ENCODE measurements around the gene EDRF1.

Gene EDRF1

DNA sequence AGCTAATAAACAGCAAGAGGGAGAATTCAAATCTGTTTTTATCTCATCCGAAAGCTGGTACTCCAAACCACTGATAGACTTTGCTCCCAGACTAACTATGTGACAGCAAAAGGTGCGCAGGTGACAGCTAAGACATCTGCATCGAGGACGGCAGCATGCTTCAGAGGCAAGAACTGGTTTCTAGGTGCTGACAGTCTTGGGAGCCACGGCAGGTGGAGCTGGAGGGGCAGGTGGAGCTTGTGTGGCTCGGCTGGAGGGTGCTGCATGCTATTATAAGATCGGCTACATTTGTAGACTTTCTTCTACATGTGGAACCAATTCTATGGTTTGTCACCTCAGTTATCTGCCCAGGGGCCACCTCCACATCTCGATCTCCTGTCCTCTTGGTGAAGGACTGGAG is 77.9 kb downstream of the EDRF1 start:
- Histone ChIP-seq H3K4me1 (no peaks in the 10 kb centered on the region), H3K4me3 (ENCODE audit: low read depth, low read length) (no peak overlapping the region), H3K27me3 (no peaks in the 10 kb centered on the region), H3K9me3 (no peaks in the 10 kb centered on the region), H3K36me3 (peaks cover 2% of the 10 kb centered on the region; the same call in 1 of the 2 replicates)
- no peak for DNase-seq
- TF ChIP-seq, protein P1, sequence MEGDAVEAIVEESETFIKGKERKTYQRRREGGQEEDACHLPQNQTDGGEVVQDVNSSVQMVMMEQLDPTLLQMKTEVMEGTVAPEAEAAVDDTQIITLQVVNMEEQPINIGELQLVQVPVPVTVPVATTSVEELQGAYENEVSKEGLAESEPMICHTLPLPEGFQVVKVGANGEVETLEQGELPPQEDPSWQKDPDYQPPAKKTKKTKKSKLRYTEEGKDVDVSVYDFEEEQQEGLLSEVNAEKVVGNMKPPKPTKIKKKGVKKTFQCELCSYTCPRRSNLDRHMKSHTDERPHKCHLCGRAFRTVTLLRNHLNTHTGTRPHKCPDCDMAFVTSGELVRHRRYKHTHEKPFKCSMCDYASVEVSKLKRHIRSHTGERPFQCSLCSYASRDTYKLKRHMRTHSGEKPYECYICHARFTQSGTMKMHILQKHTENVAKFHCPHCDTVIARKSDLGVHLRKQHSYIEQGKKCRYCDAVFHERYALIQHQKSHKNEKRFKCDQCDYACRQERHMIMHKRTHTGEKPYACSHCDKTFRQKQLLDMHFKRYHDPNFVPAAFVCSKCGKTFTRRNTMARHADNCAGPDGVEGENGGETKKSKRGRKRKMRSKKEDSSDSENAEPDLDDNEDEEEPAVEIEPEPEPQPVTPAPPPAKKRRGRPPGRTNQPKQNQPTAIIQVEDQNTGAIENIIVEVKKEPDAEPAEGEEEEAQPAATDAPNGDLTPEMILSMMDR (IDR thresholded peaks at IDR 0.05; ENCODE audit: low read depth, low read length), result no peak

DNA sequence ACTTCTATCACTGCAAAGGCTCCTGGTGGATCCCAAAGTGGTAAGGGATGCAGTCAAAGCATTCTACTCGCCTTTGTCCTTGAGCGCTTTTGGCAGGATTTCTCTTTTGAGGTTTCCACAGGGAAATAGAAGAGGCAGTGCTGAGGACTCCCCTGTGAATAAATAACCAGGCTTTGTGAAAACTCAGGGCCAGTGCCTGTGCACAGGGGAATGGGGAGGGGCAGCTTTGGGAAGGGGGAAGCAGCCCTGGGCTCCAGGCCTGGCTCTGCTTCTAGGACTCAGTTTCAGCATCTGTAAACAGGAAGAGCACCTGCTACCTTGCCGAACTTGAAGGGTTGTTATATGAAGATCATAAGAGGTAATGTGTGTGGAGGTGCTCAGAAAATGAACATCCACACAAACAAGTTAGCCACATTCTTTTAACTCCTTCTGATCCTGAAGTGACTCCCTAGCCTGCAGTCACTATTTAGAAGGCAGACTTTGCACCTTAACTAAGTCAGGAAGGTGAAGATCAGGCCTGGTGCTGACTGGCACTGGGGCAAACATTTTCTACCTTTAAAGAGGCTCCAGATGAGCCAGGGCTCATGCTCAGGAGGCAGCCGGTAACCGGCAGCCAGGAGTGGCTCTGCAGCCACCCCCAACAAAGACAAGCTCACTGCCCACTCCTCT is 78.6 kb downstream of the EDRF1 start:
- H3K36me3 ChIP-seq, result no peaks in the 10 kb centered on the region
- no peaks in the 10 kb centered on the region for H3K4me1 ChIP-seq
- DNase-seq, result no peak
- no peaks in the 10 kb centered on the region for H3K9me3 ChIP-seq
- TF ChIP-seq, protein P1 (IDR thresholded peaks at IDR 0.05; ENCODE audit: low read depth, low read length), result no peak
- H3K27me3 ChIP-seq, result no peaks in the 10 kb centered on the region
- no peak overlapping the region for H3K4me3 ChIP-seq (ENCODE audit: low read depth, low read length)

DNA sequence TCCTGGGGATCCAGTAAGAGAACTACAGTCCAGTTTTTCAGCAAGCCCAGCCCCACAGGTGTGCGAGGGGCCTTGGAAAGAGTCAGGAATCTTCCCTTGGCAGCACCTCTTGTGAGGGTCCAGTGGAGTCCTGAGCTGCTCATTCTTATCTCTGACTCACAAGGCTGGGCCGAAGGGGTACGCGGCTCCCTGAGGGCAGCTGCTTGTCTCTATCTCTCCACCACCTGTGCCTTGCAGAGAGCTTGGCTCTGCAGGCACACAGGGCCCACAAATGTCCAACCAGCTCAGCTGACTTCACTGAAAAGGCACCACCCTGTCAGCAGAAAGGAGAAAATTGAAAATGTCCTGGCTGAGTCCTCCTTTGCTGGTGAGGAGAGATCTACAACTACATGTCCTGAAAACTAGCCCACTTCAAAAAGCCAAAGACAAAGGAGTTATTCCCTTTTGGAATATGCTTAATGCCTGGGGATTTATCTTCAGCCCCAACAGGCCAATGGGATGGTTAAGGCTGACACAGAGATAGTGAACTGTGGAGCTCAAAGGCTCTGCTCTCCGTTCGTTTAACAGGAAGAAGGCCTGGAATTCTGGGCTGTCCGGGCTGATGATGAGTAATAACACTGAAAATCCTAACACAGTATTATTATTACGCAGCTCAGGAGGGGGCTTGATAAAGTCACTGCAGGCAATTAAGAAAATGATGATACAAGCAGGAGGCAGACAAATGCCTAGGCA is 80.1 kb downstream of the EDRF1 start:
- Histone ChIP-seq H3K9me3 (no peaks in the 10 kb centered on the region), H3K4me1 (no peaks in the 10 kb centered on the region), H3K4me3 (ENCODE audit: low read depth, low read length) (no peak overlapping the region), H3K27me3 (no peaks in the 10 kb centered on the region), H3K36me3 (no peaks in the 10 kb centered on the region)
- no peak for DNase-seq
- TF ChIP-seq, protein P1 (IDR thresholded peaks at IDR 0.05; ENCODE audit: low read depth, low read length), result no peak

DNA sequence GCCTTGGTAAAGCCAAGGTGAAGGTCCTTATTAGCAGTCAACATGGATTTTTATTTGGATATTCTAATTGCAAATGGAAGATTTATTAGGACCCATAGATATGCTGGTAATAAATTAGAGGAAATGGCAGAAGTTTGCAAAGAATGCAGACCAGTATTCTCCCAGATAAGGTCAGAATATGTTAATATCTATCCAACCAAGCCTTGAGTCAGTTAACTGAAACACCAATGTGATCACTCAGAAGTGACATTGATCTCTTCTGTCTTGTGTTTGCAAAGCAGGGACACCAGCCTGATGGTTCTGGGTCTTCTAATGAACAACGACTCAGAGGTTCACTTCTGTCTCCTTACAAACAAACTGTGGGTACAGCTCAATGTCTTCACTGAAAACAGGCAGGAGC is 82.1 kb downstream of the EDRF1 start:
- DNase-seq, result no peak
- Histone ChIP-seq H3K9me3 (no peaks in the 10 kb centered on the region), H3K4me1 (no peaks in the 10 kb centered on the region), H3K36me3 (peaks cover 6% of the 10 kb centered on the region), H3K4me3 (ENCODE audit: low read depth, low read length) (no peak overlapping the region), H3K27me3 (no peaks in the 10 kb centered on the region)
- TF ChIP-seq, protein P1 (IDR thresholded peaks at IDR 0.05; ENCODE audit: low read depth, low read length), result no peak

DNA sequence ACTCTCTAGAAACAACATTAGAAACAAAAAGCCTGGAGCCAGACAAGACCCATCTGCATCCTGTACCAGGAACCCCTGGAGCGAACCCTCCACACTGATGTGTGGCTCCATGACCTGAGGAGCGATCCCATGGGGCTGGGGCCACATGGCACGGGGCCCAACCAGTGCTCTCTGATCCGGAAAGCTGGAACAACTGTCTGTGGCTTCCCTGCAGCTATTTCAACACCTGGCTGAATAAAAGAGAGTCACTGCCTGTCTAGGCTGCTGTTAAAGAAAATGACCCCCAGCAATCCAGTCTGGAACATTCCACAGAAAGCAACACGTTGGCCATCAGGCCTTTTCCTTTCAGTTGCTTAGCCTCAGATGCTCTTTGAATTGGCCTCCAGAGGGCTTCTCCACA is 82.6 kb downstream of the EDRF1 start:
- Histone ChIP-seq H3K4me3 (ENCODE audit: low read depth, low read length) (no peak overlapping the region), H3K9me3 (no peaks in the 10 kb centered on the region), H3K27me3 (no peaks in the 10 kb centered on the region), H3K36me3 (peaks cover 6% of the 10 kb centered on the region), H3K4me1 (no peaks in the 10 kb centered on the region)
- peak; percentile 58 for DNase-seq
- TF ChIP-seq, protein P1 (IDR thresholded peaks at IDR 0.05; ENCODE audit: low read depth, low read length), result 0 out of 2 replicates have a peak, but pooled peaks have one; percentile 5

DNA sequence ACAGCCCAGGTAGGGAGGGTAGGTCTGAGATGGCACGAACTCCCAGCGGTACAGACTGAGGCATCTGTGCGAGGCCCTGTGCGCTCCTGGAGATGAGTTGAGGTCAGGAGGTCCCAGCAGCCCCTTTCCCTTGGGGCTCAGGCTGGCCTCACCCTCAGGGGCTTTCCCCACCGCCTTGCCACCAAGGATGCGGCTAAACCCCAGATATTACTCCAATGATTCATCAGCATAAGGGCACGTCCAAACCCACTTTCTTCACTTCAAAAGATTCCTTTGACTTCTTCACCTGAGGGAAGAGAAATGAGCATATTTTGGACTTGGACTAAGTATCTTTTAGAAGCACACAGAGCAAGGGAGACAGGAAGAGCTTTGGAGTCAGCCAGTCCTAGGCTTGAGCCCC is 83.2 kb downstream of the EDRF1 start:
- no peak for DNase-seq
- no peaks in the 10 kb centered on the region for H3K4me1 ChIP-seq
- H3K36me3 ChIP-seq, result peaks cover 6% of the 10 kb centered on the region
- no peaks in the 10 kb centered on the region for H3K27me3 ChIP-seq
- H3K9me3 ChIP-seq, result no peaks in the 10 kb centered on the region
- TF ChIP-seq, protein P1 (IDR thresholded peaks at IDR 0.05; ENCODE audit: low read depth, low read length), result no peak
- no peak overlapping the region for H3K4me3 ChIP-seq (ENCODE audit: low read depth, low read length)

Data from BE2C (cell line).